Left forelimb (tissue), 1 donor: ENCODE results near the gene ZPBP.
"Not testable (repeated sequence)": the region's sequence is repeated elsewhere in the genome, so short reads cannot be mapped to it uniquely, and the experiment has no call there.

ENCODE experiments used
- DNase-seq: peaks from one replicate; pipeline ENCODE4 v3.0.0-alpha.2; 2018; ENCODE audit warnings: low spot score

Gene ZPBP

GRCh38 chr7:50041165-50041564 is 51.9 kb downstream of the ZPBP start:
- DNase-seq: not testable (repeated sequence)

- DNase-seq: no peak
Observed at GRCh38 chr7:50037086-50037485, 56.0 kb downstream of the ZPBP start.

- no peak for DNase-seq
Observed at GRCh38 chr7:50022991-50023390, 70.1 kb downstream of the ZPBP start.

GRCh38 chr7:50022451-50022850 is 70.6 kb downstream of the ZPBP start:
- no peak for DNase-seq

- DNase-seq: no peak
Observed at GRCh38 chr7:49995681-49996080, 97.4 kb downstream of the ZPBP start.

- no peak for DNase-seq
Observed at GRCh38 chr7:49986191-49986590, 106.9 kb downstream of the ZPBP start.

GRCh38 chr7:49980465-49980864 is 112.6 kb downstream of the ZPBP start:
- no peak for DNase-seq

- no peak for DNase-seq
Observed at GRCh38 chr7:49976238-49976637, 116.8 kb downstream of the ZPBP start.

GRCh38 chr7:49974035-49974434 is 119.0 kb downstream of the ZPBP start:
- DNase-seq: no peak

- no peak for DNase-seq
Observed at GRCh38 chr7:49937608-49938007, 155.4 kb downstream of the ZPBP start.

- no peak for DNase-seq
Observed at GRCh38 chr7:49931627-49932026, 161.4 kb downstream of the ZPBP start.

GRCh38 chr7:49928787-49929186 is 164.3 kb downstream of the ZPBP start:
- no peak for DNase-seq

GRCh38 chr7:49927631-49928030 is 165.4 kb downstream of the ZPBP start:
- DNase-seq: no peak

- DNase-seq: no peak
Observed at GRCh38 chr7:49926720-49927119, 166.3 kb downstream of the ZPBP start.

GRCh38 chr7:49911909-49912308 is 181.1 kb downstream of the ZPBP start:
- no peak for DNase-seq

- no peak for DNase-seq
Observed at GRCh38 chr7:49894543-49894942, 198.5 kb downstream of the ZPBP start.

GRCh38 chr7:49893131-49893530 is 199.9 kb downstream of the ZPBP start:
- DNase-seq: no peak

GRCh38 chr7:49892481-49892880 is 200.6 kb downstream of the ZPBP start:
- no peak for DNase-seq
